ENCODE results near the gene RBM6. TPM values are rescaled to one million over a fixed set of nuclear protein-coding genes. Genes with fewer than 3 reads are reported as not detected.
"Not testable (repeated sequence)": the region's sequence is repeated elsewhere in the genome, so short reads cannot be mapped to it uniquely, and the experiment has no call there.

Gene RBM6
- total and polyA plus RNA-seq, 4 donors: 70.1 to 175 (median 129) TPM

GRCh38 chr3:49998326-49998725 is 58.4 kb downstream of the RBM6 start:
- WGBS (ENCODE audit: insufficient coverage): no CpG with 5 or more reads among the region's 2 CpGs
- no peak for DNase-seq (ENCODE audit: low read depth in 4 of 6, low spot score in 6 of 6)
- H3K9me3 ChIP-seq (ENCODE audit: control insufficient read depth, insufficient read depth, low read length): no peaks in the 10 kb centered on the region
- H3K27me3 ChIP-seq (ENCODE audit: control insufficient read depth, insufficient read depth, low read length): no peaks in the 10 kb centered on the region
- H3K4me1 ChIP-seq (ENCODE audit: control insufficient read depth, insufficient read depth, low read length): no peaks in the 10 kb centered on the region
- H3K4me3 ChIP-seq (ENCODE audit: low read depth, low read length): no peak overlapping the region
- H3K27ac ChIP-seq (ENCODE audit: low read depth, low read length): no peak overlapping the region
- peaks cover 6% of the 10 kb centered on the region for H3K36me3 ChIP-seq (ENCODE audit: control insufficient read depth, insufficient read depth, low read length)

- Histone ChIP-seq H3K4me3 (ENCODE audit: low read depth, low read length) (no peak overlapping the region), H3K9me3 (ENCODE audit: control insufficient read depth, insufficient read depth, low read length) (no peaks in the 10 kb centered on the region), H3K27ac (ENCODE audit: low read depth, low read length) (no peak overlapping the region), H3K4me1 (ENCODE audit: control insufficient read depth, insufficient read depth, low read length) (no peaks in the 10 kb centered on the region), H3K36me3 (ENCODE audit: control insufficient read depth, insufficient read depth, low read length) (peaks cover 7% of the 10 kb centered on the region), H3K27me3 (ENCODE audit: control insufficient read depth, insufficient read depth, low read length) (no peaks in the 10 kb centered on the region)
- DNase-seq (ENCODE audit: low read depth in 4 of 6, low spot score in 6 of 6): peak in 1 of 6 donors; percentile 66
- no CpG with 5 or more reads among the region's 3 CpGs for WGBS (ENCODE audit: insufficient coverage)
These were observed 61.6 kb downstream of the RBM6 start for GRCh38 chr3:50001511-50001910.

GRCh38 chr3:50003216-50003615 is 63.3 kb downstream of the RBM6 start:
- no peak for DNase-seq (ENCODE audit: low read depth in 4 of 6, low spot score in 6 of 6)
- Histone ChIP-seq H3K36me3 (ENCODE audit: control insufficient read depth, insufficient read depth, low read length) (peaks cover 11% of the 10 kb centered on the region), H3K4me1 (ENCODE audit: control insufficient read depth, insufficient read depth, low read length) (no peaks in the 10 kb centered on the region), H3K4me3 (ENCODE audit: low read depth, low read length) (no peak overlapping the region), H3K9me3 (ENCODE audit: control insufficient read depth, insufficient read depth, low read length) (no peaks in the 10 kb centered on the region), H3K27me3 (ENCODE audit: control insufficient read depth, insufficient read depth, low read length) (no peaks in the 10 kb centered on the region), H3K27ac (ENCODE audit: low read depth, low read length) (no peak overlapping the region)
- 89% methylated on average over 2 of the region's 3 CpGs for WGBS (ENCODE audit: insufficient coverage)

GRCh38 chr3:50003824-50004223 is 63.9 kb downstream of the RBM6 start:
- no peaks in the 10 kb centered on the region for H3K27me3 ChIP-seq (ENCODE audit: control insufficient read depth, insufficient read depth, low read length)
- H3K27ac ChIP-seq (ENCODE audit: low read depth, low read length): no peak overlapping the region
- no peak overlapping the region for H3K4me3 ChIP-seq (ENCODE audit: low read depth, low read length)
- H3K9me3 ChIP-seq (ENCODE audit: control insufficient read depth, insufficient read depth, low read length): no peaks in the 10 kb centered on the region
- H3K36me3 ChIP-seq (ENCODE audit: control insufficient read depth, insufficient read depth, low read length): peaks cover 11% of the 10 kb centered on the region
- no CpG with 5 or more reads among the region's 1 CpG for WGBS (ENCODE audit: insufficient coverage)
- no peaks in the 10 kb centered on the region for H3K4me1 ChIP-seq (ENCODE audit: control insufficient read depth, insufficient read depth, low read length)
- peak in 1 of 6 donors; percentile 23 for DNase-seq (ENCODE audit: low read depth in 4 of 6, low spot score in 6 of 6)

- no peak overlapping the region for H3K27ac ChIP-seq (ENCODE audit: low read depth, low read length)
- 100% methylated on average over 1 of the region's 1 CpG for WGBS (ENCODE audit: insufficient coverage)
- no peak overlapping the region for H3K4me3 ChIP-seq (ENCODE audit: low read depth, low read length)
- peaks cover 11% of the 10 kb centered on the region for H3K36me3 ChIP-seq (ENCODE audit: control insufficient read depth, insufficient read depth, low read length)
- H3K4me1 ChIP-seq (ENCODE audit: control insufficient read depth, insufficient read depth, low read length): no peaks in the 10 kb centered on the region
- no peaks in the 10 kb centered on the region for H3K27me3 ChIP-seq (ENCODE audit: control insufficient read depth, insufficient read depth, low read length)
- no peaks in the 10 kb centered on the region for H3K9me3 ChIP-seq (ENCODE audit: control insufficient read depth, insufficient read depth, low read length)
- DNase-seq (ENCODE audit: low read depth in 4 of 6, low spot score in 6 of 6): no peak
These were observed 69.0 kb downstream of the RBM6 start for GRCh38 chr3:50008931-50009330.

GRCh38 chr3:50010959-50011358 is 71.0 kb downstream of the RBM6 start:
- H3K27ac ChIP-seq (ENCODE audit: low read depth, low read length): no peak overlapping the region
- WGBS (ENCODE audit: insufficient coverage): no CpG with 5 or more reads among the region's 1 CpG
- no peak for DNase-seq (ENCODE audit: low read depth in 4 of 6, low spot score in 6 of 6)

GRCh38 chr3:50015918-50016317 is 76.0 kb downstream of the RBM6 start:
- Histone ChIP-seq H3K36me3 (ENCODE audit: control insufficient read depth, insufficient read depth, low read length) (peaks cover 14% of the 10 kb centered on the region), H3K27me3 (ENCODE audit: control insufficient read depth, insufficient read depth, low read length) (no peaks in the 10 kb centered on the region), H3K27ac (ENCODE audit: low read depth, low read length) (no peak overlapping the region), H3K4me3 (ENCODE audit: low read depth, low read length) (no peak overlapping the region), H3K4me1 (ENCODE audit: control insufficient read depth, insufficient read depth, low read length) (no peaks in the 10 kb centered on the region), H3K9me3 (ENCODE audit: control insufficient read depth, insufficient read depth, low read length) (no peaks in the 10 kb centered on the region)
- no CpG with 5 or more reads among the region's 4 CpGs for WGBS (ENCODE audit: insufficient coverage)
- no peak for DNase-seq (ENCODE audit: low read depth in 4 of 6, low spot score in 6 of 6)

More at GRCh38 chr3:50010959-50011358, 71.0 kb downstream of the RBM6 start:
- no peaks in the 10 kb centered on the region for H3K9me3 ChIP-seq (ENCODE audit: control insufficient read depth, insufficient read depth, low read length)
- H3K4me3 ChIP-seq (ENCODE audit: low read depth, low read length): no peak overlapping the region
- no peaks in the 10 kb centered on the region for H3K27me3 ChIP-seq (ENCODE audit: control insufficient read depth, insufficient read depth, low read length)
- H3K4me1 ChIP-seq (ENCODE audit: control insufficient read depth, insufficient read depth, low read length): no peaks in the 10 kb centered on the region
- peaks cover 11% of the 10 kb centered on the region for H3K36me3 ChIP-seq (ENCODE audit: control insufficient read depth, insufficient read depth, low read length)

- peak in 1 of 6 donors; percentile 7 for DNase-seq (ENCODE audit: low read depth in 4 of 6, low spot score in 6 of 6)
- 25% methylated on average over 1 of the region's 1 CpG for WGBS (ENCODE audit: insufficient coverage)
- Histone ChIP-seq H3K4me1 (ENCODE audit: control insufficient read depth, insufficient read depth, low read length) (no peaks in the 10 kb centered on the region), H3K9me3 (ENCODE audit: control insufficient read depth, insufficient read depth, low read length) (no peaks in the 10 kb centered on the region), H3K4me3 (ENCODE audit: low read depth, low read length) (no peak overlapping the region), H3K36me3 (ENCODE audit: control insufficient read depth, insufficient read depth, low read length) (peaks cover 4% of the 10 kb centered on the region), H3K27ac (ENCODE audit: low read depth, low read length) (no peak overlapping the region), H3K27me3 (ENCODE audit: control insufficient read depth, insufficient read depth, low read length) (no peaks in the 10 kb centered on the region)
These were observed 88.4 kb downstream of the RBM6 start for GRCh38 chr3:50028346-50028745.

- not testable (repeated sequence) for H3K36me3 ChIP-seq (ENCODE audit: control insufficient read depth, insufficient read depth, low read length); H3K9me3 ChIP-seq (ENCODE audit: control insufficient read depth, insufficient read depth, low read length); H3K27me3 ChIP-seq (ENCODE audit: control insufficient read depth, insufficient read depth, low read length); H3K27ac ChIP-seq (ENCODE audit: low read depth, low read length); H3K4me1 ChIP-seq (ENCODE audit: control insufficient read depth, insufficient read depth, low read length); H3K4me3 ChIP-seq (ENCODE audit: low read depth, low read length); DNase-seq (ENCODE audit: low read depth in 4 of 6, low spot score in 6 of 6)
- no CpG with 5 or more reads among the region's 5 CpGs for WGBS (ENCODE audit: insufficient coverage)
These were observed 91.3 kb downstream of the RBM6 start for GRCh38 chr3:50031201-50031600.

GRCh38 chr3:50044976-50045375 is 105.0 kb downstream of the RBM6 start:
- Histone ChIP-seq H3K27ac (ENCODE audit: low read depth, low read length) (no peak overlapping the region), H3K27me3 (ENCODE audit: control insufficient read depth, insufficient read depth, low read length) (no peaks in the 10 kb centered on the region), H3K4me1 (ENCODE audit: control insufficient read depth, insufficient read depth, low read length) (no peaks in the 10 kb centered on the region), H3K36me3 (ENCODE audit: control insufficient read depth, insufficient read depth, low read length) (peaks cover 10% of the 10 kb centered on the region), H3K4me3 (ENCODE audit: low read depth, low read length) (no peak overlapping the region), H3K9me3 (ENCODE audit: control insufficient read depth, insufficient read depth, low read length) (no peaks in the 10 kb centered on the region)
- DNase-seq (ENCODE audit: low read depth in 4 of 6, low spot score in 6 of 6): no peak
- WGBS (ENCODE audit: insufficient coverage): no CpG with 5 or more reads among the region's 1 CpG
